ENCODE results near the gene LSP1. TPM values are rescaled to one million over a fixed set of nuclear protein-coding genes. Genes with fewer than 3 reads are reported as not detected.

Gene LSP1
- total and polyA plus RNA-seq, 2 donors from 2014 or later, result 8.4 to 26.1 TPM

- Histone ChIP-seq H3K27ac (ENCODE audit: low read depth in 2 of 2, low read length in 2 of 2) (no peak overlapping the region), H3K9ac (ENCODE audit: low read length in 3 of 3) (no peak overlapping the region), H3K9me3 (ENCODE audit: control insufficient read depth in 2 of 3, insufficient read depth in 1 of 3, low read length in 3 of 3) (no peaks in the 10 kb centered on the region), H3K4me3 (ENCODE audit: low read length in 3 of 3) (no peak overlapping the region), H3K27me3 (ENCODE audit: control insufficient read depth, insufficient read depth, low read length) (no peaks in the 10 kb centered on the region), H3K36me3 (ENCODE audit: control insufficient read depth in 2 of 3, insufficient read depth in 3 of 3, low read length in 3 of 3) (no peaks in the 10 kb centered on the region), H3K4me1 (ENCODE audit: control insufficient read depth in 2 of 3, insufficient read depth in 2 of 3, low read depth in 1 of 3, low read length in 3 of 3) (no peaks in the 10 kb centered on the region)
- peak in 4 of 5 donors; percentile 45 to 81 (median 69) for DNase-seq
- intact Hi-C loops (cut with DNase I), result no loop called here
- TF ChIP-seq CTCF (IDR thresholded peaks at IDR 0.05; ENCODE audit: borderline replicate concordance, extremely low read depth, insufficient read depth), result peak; percentile 20
- FAIRE-seq, result no peak
These were observed 23.6 kb downstream of the LSP1 start for GRCh38 chr11:1876361-1877063.

DNA sequence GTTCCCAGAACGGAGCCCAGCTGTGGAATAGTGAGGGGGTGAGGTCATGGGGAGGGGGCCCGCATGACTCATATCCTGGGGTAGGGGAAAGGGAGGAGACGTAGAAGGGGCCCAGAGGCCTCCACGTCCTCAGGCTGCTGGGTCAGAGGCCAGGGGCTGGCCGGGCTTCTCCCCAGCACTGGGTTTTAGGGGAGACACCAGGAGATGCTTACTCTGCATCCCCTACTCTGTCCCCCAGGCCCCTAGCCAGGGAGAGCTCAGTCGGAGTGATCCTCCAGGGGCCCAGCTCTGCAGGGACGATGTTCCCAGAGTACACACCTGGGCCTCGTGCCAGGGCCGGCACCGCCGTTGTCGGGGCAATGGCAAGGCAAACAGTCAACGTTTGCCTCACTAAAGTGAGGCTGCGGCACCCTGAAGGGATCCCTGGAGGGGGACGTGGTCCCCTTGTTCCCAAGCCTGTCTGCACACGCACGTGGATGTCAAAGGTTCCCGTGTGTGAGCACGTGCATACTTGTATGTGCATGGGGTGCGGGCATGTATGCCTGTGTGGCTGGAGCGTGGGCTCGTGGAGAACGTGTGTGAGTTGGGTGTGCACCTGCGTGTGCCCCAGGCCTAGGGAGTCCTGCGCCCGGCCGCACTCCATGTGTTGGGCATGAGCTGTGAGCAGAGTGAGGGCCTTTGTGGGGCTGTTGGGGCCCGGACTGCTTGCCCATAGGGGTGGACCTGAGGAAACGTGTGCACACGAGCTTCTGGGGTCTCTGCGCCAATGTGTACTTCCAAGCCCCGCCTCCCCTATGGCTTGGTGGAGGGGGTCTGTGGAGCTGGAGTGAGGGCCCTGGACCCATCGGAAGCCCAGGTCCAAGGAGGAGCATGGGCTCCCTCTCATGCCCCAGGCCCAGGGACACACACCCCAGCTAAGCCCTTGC is 24.6 kb downstream of the LSP1 start:
- no peaks in the 10 kb centered on the region for H3K9me3 ChIP-seq (ENCODE audit: control insufficient read depth in 2 of 3, insufficient read depth in 1 of 3, low read length in 3 of 3)
- no peak overlapping the region for H3K4me3 ChIP-seq (ENCODE audit: low read length in 3 of 3)
- no peaks in the 10 kb centered on the region for H3K27me3 ChIP-seq (ENCODE audit: control insufficient read depth, insufficient read depth, low read length)
- no peak for TF ChIP-seq CTCF (IDR thresholded peaks at IDR 0.05; ENCODE audit: borderline replicate concordance, extremely low read depth, insufficient read depth)
- DNase-seq, result peak in 2 of 5 donors; percentile 55 to 76
- intact Hi-C loops (cut with DNase I), result no loop called here
- no peaks in the 10 kb centered on the region for H3K36me3 ChIP-seq (ENCODE audit: control insufficient read depth in 2 of 3, insufficient read depth in 3 of 3, low read length in 3 of 3)
- no peak for FAIRE-seq
- no peak overlapping the region for H3K9ac ChIP-seq (ENCODE audit: low read length in 3 of 3)
- no peaks in the 10 kb centered on the region for H3K4me1 ChIP-seq (ENCODE audit: control insufficient read depth in 2 of 3, insufficient read depth in 2 of 3, low read depth in 1 of 3, low read length in 3 of 3)
- no peak overlapping the region for H3K27ac ChIP-seq (ENCODE audit: low read depth in 2 of 2, low read length in 2 of 2)

GRCh38 chr11:1878137-1879031 is 25.5 kb downstream of the LSP1 start:
- FAIRE-seq, result no peak
- no peak overlapping the region for H3K9ac ChIP-seq (ENCODE audit: low read length in 3 of 3)
- H3K36me3 ChIP-seq (ENCODE audit: control insufficient read depth in 2 of 3, insufficient read depth in 3 of 3, low read length in 3 of 3), result no peaks in the 10 kb centered on the region
- H3K27ac ChIP-seq (ENCODE audit: low read depth in 2 of 2, low read length in 2 of 2), result no peak overlapping the region
- DNase-seq, result peak in 4 of 5 donors; percentile 44 to 74 (median 68)
- no peaks in the 10 kb centered on the region for H3K27me3 ChIP-seq (ENCODE audit: control insufficient read depth, insufficient read depth, low read length)
- no peaks in the 10 kb centered on the region for H3K9me3 ChIP-seq (ENCODE audit: control insufficient read depth in 2 of 3, insufficient read depth in 1 of 3, low read length in 3 of 3)
- intact Hi-C loops (cut with DNase I), result no loop called here
- TF ChIP-seq CTCF (IDR thresholded peaks at IDR 0.05; ENCODE audit: borderline replicate concordance, extremely low read depth, insufficient read depth), result no peak
- no peaks in the 10 kb centered on the region for H3K4me1 ChIP-seq (ENCODE audit: control insufficient read depth in 2 of 3, insufficient read depth in 2 of 3, low read depth in 1 of 3, low read length in 3 of 3)
- H3K4me3 ChIP-seq (ENCODE audit: low read length in 3 of 3), result no peak overlapping the region
